H1 (cell line): Measurements from ENCODE around the gene ATF7. TPM values are rescaled to one million over a fixed set of nuclear protein-coding genes. Genes with fewer than 3 reads are reported as not detected.

Experiments used
- BCL11A ChIP-seq, 2 experiments: IDR thresholded peaks; one replicate each; pipeline ENCODE4 v1.6.1; 2011; ENCODE audit warnings: low read depth in 2 of 2, low read length in 2 of 2, mild to moderate bottlenecking in 2 of 2
- CEBPB ChIP-seq: IDR thresholded peaks from 2 replicates; pipeline ENCODE4 v1.6.1; 2012; ENCODE audit warnings: low read depth, low read length
- CHD7 ChIP-seq: fragments of 300-600 bp; sonication (generic); IDR thresholded peaks from 2 replicates; pipeline ENCODE4 v1.7.1; 2012; ENCODE audit warnings: low read length, moderate library complexity, mild to moderate bottlenecking, inconsistent platforms; ENCODE audit not compliant: insufficient replicate concordance
- FOSL1 ChIP-seq: IDR thresholded peaks from 2 replicates; pipeline ENCODE4 v1.6.1; 2011; ENCODE audit warnings: mild to moderate bottlenecking, low read depth, low read length, moderate library complexity; ENCODE audit not compliant: insufficient read depth
- JUN ChIP-seq: IDR thresholded peaks from 2 replicates; pipeline ENCODE4 v1.6.1; 2011; ENCODE audit warnings: low read depth, mild to moderate bottlenecking, improper control_type of control experiment, low read length
- KDM4A ChIP-seq: IDR thresholded peaks from one replicate; pipeline ENCODE4 v1.7.1; 2012; ENCODE audit warnings: low read depth, mild to moderate bottlenecking, moderate library complexity, low read length, inconsistent platforms; ENCODE audit not compliant: severe bottlenecking
- KDM5A ChIP-seq: fragments of 200-600 bp; IDR thresholded peaks from 2 replicates; pipeline ENCODE4 v1.7.1; 2012; ENCODE audit warnings: mild to moderate bottlenecking, low read length, inconsistent platforms, mixed read lengths
- PHF8 ChIP-seq: fragments of 200-600 bp; sonication (generic); conservative IDR thresholded peaks from 2 replicates; pipeline ENCODE4 v1.7.1; 2012; ENCODE audit warnings: low read depth, mild to moderate bottlenecking, inconsistent platforms, low read length, moderate library complexity
- SIN3A ChIP-seq, 2 experiments: IDR thresholded peaks in 1 of 2; conservative IDR thresholded peaks in 1 of 2; 2 replicates each; pipeline ENCODE4 v1.6.1; 2011 to 2012; ENCODE audit warnings: low read length in 2 of 2, improper control_type of control experiment in 1 of 2, low read depth in 1 of 2, mild to moderate bottlenecking in 1 of 2
- SP4 ChIP-seq: IDR thresholded peaks from 2 replicates; pipeline ENCODE4 v1.6.1; 2012; ENCODE audit warnings: low read length, inconsistent platforms
- TAF7 ChIP-seq: optimal IDR thresholded peaks from 2 replicates; pipeline ENCODE3; 2011; ENCODE audit warnings: low read depth, mild to moderate bottlenecking, inconsistent platforms, low read length, moderate library complexity, borderline replicate concordance
- TBP ChIP-seq: IDR thresholded peaks from 2 replicates; pipeline ENCODE4 v1.6.1; 2011; ENCODE audit warnings: low read depth, low read length, improper control_type of control experiment
- polyA plus RNA-seq, 7 experiments: library from polyadenylated mRNA; depleted of rRNA in 3 of 7; stranded (reverse) in 5 of 7; unstranded in 2 of 7; fragments of >200 nt in 5 of 7; fragments of 200-250 nt in 2 of 7; gene quantifications; 1 replicate in 5 of 7; 2 replicates in 1 of 7; 4 replicates in 1 of 7; pipeline versions ENCODE4 v1.2.1 to v1.2.3, GENCODE V29; 2011 to 2013; ENCODE audit warnings: missing spikeins in 2 of 7, mixed read lengths in 2 of 7
- total RNA-seq: library from RNA; stranded (reverse); fragmentation: NEBNext Ultra II Directional; extraction: Animal tissue kit (Norgen Biotek cat#: 25700); gene quantifications from 2 replicates; pipeline ENCODE4 v1.2.1, GENCODE V29; 2021

The ATF7 gene
- total and polyA plus RNA-seq, 2 of the 8 experiments (the other 6 are each of a cell fraction or from before 2014, with no cell fraction given) = 10.1 to 16.6 TPM

- TF ChIP-seq CHD7 = no peak
- no peak for TF ChIP-seq TBP
- no peak for TF ChIP-seq JUN
- TF ChIP-seq CEBPB = no peak
- no peak for TF ChIP-seq KDM4A
- TF ChIP-seq TAF7 = no peak
- no peak for TF ChIP-seq SIN3A (conservative IDR thresholded peaks at IDR 0.05 in 1 of 2, IDR thresholded peaks at IDR 0.05 in 1 of 2; ENCODE audit: low read depth in 1 of 2, low read length in 2 of 2)
- TF ChIP-seq KDM5A = no peak
- TF ChIP-seq PHF8 = no peak
- TF ChIP-seq BCL11A (IDR thresholded peaks at IDR 0.05; ENCODE audit: low read depth in 2 of 2, low read length in 2 of 2) = no peak
- TF ChIP-seq FOSL1 = no peak
- TF ChIP-seq SP4 = no peak
Observed at GRCh38 chr12:53523131-53523530, 103.1 kb downstream of the ATF7 start (continued).
